ENCODE measurements around the gene PARD6A.

The PARD6A gene

GRCh38 chr16:67697422-67698185 lies 36.8 kb downstream of the PARD6A start:
- no peak for FAIRE-seq

GRCh38 chr16:67699265-67699664 lies 38.5 kb downstream of the PARD6A start:
- FAIRE-seq, result no peak

GRCh38 chr16:67701420-67701819 lies 40.7 kb downstream of the PARD6A start:
- no peak for FAIRE-seq

DNA sequence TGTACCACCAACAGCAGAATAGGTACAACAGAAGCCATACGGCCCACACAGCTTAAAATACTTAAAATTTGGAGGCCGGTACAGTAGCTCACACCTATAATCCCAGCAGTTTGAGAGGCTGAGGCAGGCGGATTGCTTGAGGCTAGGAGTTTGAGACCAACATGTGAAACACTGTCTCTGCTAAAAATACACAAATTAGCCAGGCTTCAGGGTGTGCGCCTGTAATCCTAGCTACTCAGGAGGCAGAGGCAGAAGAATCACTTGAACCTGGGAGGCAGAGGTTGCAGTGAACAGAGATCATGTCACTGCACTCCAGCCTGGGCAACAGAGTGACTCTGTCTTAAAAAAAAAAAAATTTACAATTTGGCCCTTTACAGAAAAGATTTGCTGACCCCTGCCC lies 41.4 kb downstream of the PARD6A start:
- FAIRE-seq, result no peak

- FAIRE-seq, result no peak
Observed at GRCh38 chr16:67703626-67704025, 42.9 kb downstream of the PARD6A start.

- no peak for FAIRE-seq
Observed at GRCh38 chr16:67704110-67704509, 43.4 kb downstream of the PARD6A start.

DNA sequence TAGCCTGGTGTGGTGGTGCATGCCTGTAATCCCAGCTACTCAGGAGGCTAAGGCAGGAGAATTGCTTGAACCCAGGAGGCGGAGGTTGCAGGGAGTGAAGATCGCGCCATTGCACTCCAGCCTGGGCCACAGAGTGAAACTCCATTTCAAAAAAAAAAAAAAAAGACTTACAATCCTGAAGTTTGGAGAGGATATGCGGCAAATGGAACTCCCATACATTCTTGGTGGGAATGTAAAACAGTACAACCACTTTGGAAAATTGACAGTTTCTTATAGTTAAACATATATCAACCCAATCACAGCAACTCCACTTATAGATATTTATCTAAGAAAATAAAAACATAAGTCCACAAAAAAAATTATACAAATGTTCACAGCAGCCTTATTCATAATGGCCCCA lies 46.5 kb downstream of the PARD6A start:
- no peak for FAIRE-seq

DNA sequence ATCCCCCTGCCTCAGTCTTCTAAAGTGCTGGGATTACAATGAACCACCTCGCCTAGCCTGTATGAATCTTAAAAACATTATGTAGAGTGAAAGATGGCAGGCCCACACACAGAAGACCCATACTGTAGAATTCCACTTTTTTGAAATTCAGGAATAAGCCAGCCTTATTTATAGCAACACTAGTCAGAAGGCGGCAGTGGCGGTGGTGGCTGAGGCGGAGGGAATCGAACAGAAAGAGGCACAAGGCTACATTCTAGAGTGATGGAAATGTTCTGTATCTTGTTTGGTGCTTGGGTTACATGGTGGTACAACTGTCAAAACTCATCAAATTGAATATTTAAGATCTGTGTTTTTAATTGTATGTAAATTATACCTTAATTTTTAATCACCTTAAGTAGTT lies 47.0 kb downstream of the PARD6A start:
- no peak for FAIRE-seq

DNA sequence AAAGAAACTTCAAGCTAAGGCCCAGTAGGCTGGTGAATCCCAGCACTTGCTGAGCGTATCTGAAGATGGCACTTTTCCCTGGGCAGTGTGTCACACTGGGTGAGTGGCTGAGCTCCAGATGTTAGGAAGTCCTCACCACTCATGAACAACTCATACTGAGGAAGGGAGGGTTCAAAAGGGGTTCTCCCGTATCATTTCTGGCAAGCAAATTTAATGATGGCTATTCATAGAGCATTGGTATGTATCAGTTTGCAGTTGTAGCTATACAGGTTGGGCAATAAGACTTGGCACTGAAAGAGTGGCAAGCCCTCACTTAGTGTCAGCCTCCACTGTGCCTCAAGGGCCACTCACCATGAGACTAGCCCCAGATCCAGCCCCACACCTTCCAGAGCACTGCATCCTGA lies 47.6 kb downstream of the PARD6A start:
- FAIRE-seq, result no peak

DNA sequence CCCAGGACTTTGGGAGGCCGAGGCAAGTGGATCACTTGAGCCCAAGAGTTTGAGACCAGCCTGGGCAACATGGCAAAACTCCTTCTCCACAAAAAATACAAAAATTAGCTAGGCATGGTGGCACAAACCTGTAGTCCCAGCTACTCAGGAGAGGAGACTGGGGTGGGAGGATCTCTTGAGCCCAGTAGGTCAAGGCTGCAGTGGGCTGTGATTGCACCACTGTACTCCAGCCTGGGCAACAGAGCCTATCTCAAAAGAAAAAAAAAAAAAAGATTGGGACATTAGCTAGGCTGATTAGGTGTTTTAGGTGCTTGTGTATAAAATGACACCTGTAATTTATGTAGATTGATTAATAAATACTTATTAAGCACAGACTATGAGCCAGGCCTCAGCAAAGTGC lies 48.3 kb downstream of the PARD6A start:
- FAIRE-seq, result no peak

DNA sequence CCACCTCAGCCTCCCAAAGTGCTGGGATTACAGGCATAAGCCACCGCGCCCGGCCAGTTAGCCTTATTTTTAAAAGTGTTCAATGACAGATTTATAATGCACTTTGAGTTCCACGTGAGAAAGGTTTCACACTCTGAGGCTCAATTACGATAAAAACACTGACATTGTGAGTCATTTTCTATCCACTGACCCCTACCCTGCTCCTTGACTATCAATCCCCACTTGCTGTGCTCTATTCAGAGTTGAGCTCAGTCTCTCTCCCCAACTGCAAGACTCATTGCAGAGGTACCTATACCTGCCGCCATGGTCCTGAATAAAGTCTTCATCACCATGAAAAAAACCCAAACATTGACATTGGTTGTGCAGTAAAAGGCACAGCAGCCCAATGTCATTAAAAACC lies 49.8 kb downstream of the PARD6A start:
- FAIRE-seq, result no peak
